ENCODE data around the gene TP53BP1.

- TF ChIP-seq YY1 (IDR thresholded peaks at IDR 0.05; ENCODE audit: insufficient read depth, insufficient read length) (no peak), ZNF274 (IDR thresholded peaks at IDR 0.05; ENCODE audit: low read depth, low read length) (no peak), SUZ12 (IDR thresholded peaks at IDR 0.05; ENCODE audit: extremely low read depth, insufficient read depth, insufficient read length) (no peak)
These were observed 19.1 kb downstream of the TP53BP1 start for GRCh38 chr15:43473885-43474284.
